ENCODE results near the gene UBIAD1. TPM values are rescaled to one million over a fixed set of nuclear protein-coding genes. Genes with fewer than 3 reads are reported as not detected.
A peak's percentile ranks its signal among the peaks of the same experiment; 100 is the strongest.

UBIAD1 gene
- 47.1 TPM for polyA plus RNA-seq

GRCh38 chr1:11272832-11273594 lies at the start of gene UBIAD1:
TSS of gene UBIAD1 (plus strand) at chr1:11273198. CDS start at chr1:11273532, 334 bp downstream.
- H3K27ac Mint-ChIP-seq = peak within 1 kb of the TSS; percentile 91 to 97 (median 94)
- peak within 1 kb of the TSS; percentile 88 to 98 (median 98) for H3K4me3 Mint-ChIP-seq
- H3K36me3 Mint-ChIP-seq = peaks cover 7% of the 10 kb centered on the region
- H3K27me3 Mint-ChIP-seq = no peaks in the 10 kb centered on the region
- H3K4me1 Mint-ChIP-seq = peaks cover 14 to 27% (median 21%) of the 10 kb centered on the region in 3 donors
- H3K9me3 Mint-ChIP-seq = no peaks in the 10 kb centered on the region

- H3K36me3 Mint-ChIP-seq = peaks cover 16% of the 10 kb centered on the region
- H3K27me3 Mint-ChIP-seq = no peaks in the 10 kb centered on the region
- H3K9me3 Mint-ChIP-seq = no peaks in the 10 kb centered on the region
- peaks cover 35 to 42% (median 36%) of the 10 kb centered on the region in 3 donors for H3K4me1 Mint-ChIP-seq
- H3K4me3 Mint-ChIP-seq = peak overlapping the region; percentile 57 to 91 (median 76)
- H3K27ac Mint-ChIP-seq = peak overlapping the region; percentile 40 to 74 (median 59)
Measured at GRCh38 chr1:11227106-11228077, 45.6 kb upstream of the UBIAD1 start.

- peaks cover 14% of the 10 kb centered on the region for H3K36me3 Mint-ChIP-seq
- no peaks in the 10 kb centered on the region for H3K9me3 Mint-ChIP-seq
- peak overlapping the region; percentile 41 to 86 (median 80) for H3K27ac Mint-ChIP-seq
- no peaks in the 10 kb centered on the region for H3K27me3 Mint-ChIP-seq
- peak overlapping the region in 3 of 4 donors; percentile 15 to 86 (median 25) for H3K4me3 Mint-ChIP-seq
- H3K4me1 Mint-ChIP-seq = peaks cover 33 to 37% (median 36%) of the 10 kb centered on the region in 3 donors
Measured at GRCh38 chr1:11229203-11229602, 43.8 kb upstream of the UBIAD1 start.

- no peak overlapping the region for H3K4me3 Mint-ChIP-seq
- H3K27ac Mint-ChIP-seq = no peak overlapping the region
- peaks cover 22 to 24% (median 23%) of the 10 kb centered on the region in 3 donors for H3K4me1 Mint-ChIP-seq
- H3K9me3 Mint-ChIP-seq = no peaks in the 10 kb centered on the region
- H3K36me3 Mint-ChIP-seq = peaks cover 12% of the 10 kb centered on the region
- H3K27me3 Mint-ChIP-seq = no peaks in the 10 kb centered on the region
Measured at GRCh38 chr1:11233208-11233607, 39.8 kb upstream of the UBIAD1 start.

- H3K9me3 Mint-ChIP-seq = no peaks in the 10 kb centered on the region
- H3K27ac Mint-ChIP-seq = peak overlapping the region in 2 of 3 donors; percentile 62 to 81
- no peaks in the 10 kb centered on the region for H3K27me3 Mint-ChIP-seq
- H3K4me3 Mint-ChIP-seq = no peak overlapping the region
- H3K36me3 Mint-ChIP-seq = peaks cover 11% of the 10 kb centered on the region
- peaks cover 13 to 17% (median 13%) of the 10 kb centered on the region in 3 donors for H3K4me1 Mint-ChIP-seq
Measured at GRCh38 chr1:11237356-11237755, 35.6 kb upstream of the UBIAD1 start.

GRCh38 chr1:11238311-11238710 lies 34.7 kb upstream of the UBIAD1 start:
- peaks cover 13 to 17% (median 13%) of the 10 kb centered on the region in 3 donors for H3K4me1 Mint-ChIP-seq
- no peak overlapping the region for H3K4me3 Mint-ChIP-seq
- H3K27me3 Mint-ChIP-seq = no peaks in the 10 kb centered on the region
- peaks cover 9% of the 10 kb centered on the region for H3K36me3 Mint-ChIP-seq
- H3K9me3 Mint-ChIP-seq = no peaks in the 10 kb centered on the region
- H3K27ac Mint-ChIP-seq = no peak overlapping the region

- Mint-ChIP-seq H3K9me3 (no peaks in the 10 kb centered on the region), H3K4me3 (no peak overlapping the region), H3K27me3 (no peaks in the 10 kb centered on the region), H3K4me1 (peaks cover 4 to 6% (median 5%) of the 10 kb centered on the region in 3 donors), H3K27ac (peak overlapping the region in 1 of 3 donors; percentile 31), H3K36me3 (peaks cover 5% of the 10 kb centered on the region)
Measured at GRCh38 chr1:11245248-11245647, 27.8 kb upstream of the UBIAD1 start.

GRCh38 chr1:11245904-11246719 lies 26.9 kb upstream of the UBIAD1 start:
- H3K4me3 Mint-ChIP-seq = no peak overlapping the region
- H3K9me3 Mint-ChIP-seq = no peaks in the 10 kb centered on the region
- H3K4me1 Mint-ChIP-seq = peaks cover 4 to 6% (median 5%) of the 10 kb centered on the region in 3 donors
- no peaks in the 10 kb centered on the region for H3K27me3 Mint-ChIP-seq
- H3K27ac Mint-ChIP-seq = no peak overlapping the region
- peaks cover 9% of the 10 kb centered on the region for H3K36me3 Mint-ChIP-seq

- Mint-ChIP-seq H3K36me3 (peaks cover 9% of the 10 kb centered on the region), H3K4me1 (peaks cover 0 to under 1% (median 0%) of the 10 kb centered on the region in 3 donors), H3K4me3 (no peak overlapping the region), H3K27me3 (peaks cover 1% of the 10 kb centered on the region), H3K9me3 (no peaks in the 10 kb centered on the region), H3K27ac (no peak overlapping the region)
Measured at GRCh38 chr1:11248169-11248568, 24.8 kb upstream of the UBIAD1 start.

GRCh38 chr1:11252538-11252937 lies 20.5 kb upstream of the UBIAD1 start:
- Mint-ChIP-seq H3K9me3 (no peaks in the 10 kb centered on the region), H3K27ac (no peak overlapping the region), H3K36me3 (peaks cover 12% of the 10 kb centered on the region), H3K4me3 (no peak overlapping the region), H3K27me3 (peaks cover 1% of the 10 kb centered on the region), H3K4me1 (peaks cover 0 to 5% (median 0%) of the 10 kb centered on the region in 3 donors)

GRCh38 chr1:11253226-11253625 lies 19.8 kb upstream of the UBIAD1 start:
- H3K27ac Mint-ChIP-seq = peak overlapping the region in 1 of 3 donors; percentile 71
- H3K4me3 Mint-ChIP-seq = no peak overlapping the region
- H3K9me3 Mint-ChIP-seq = no peaks in the 10 kb centered on the region
- peaks cover 11% of the 10 kb centered on the region for H3K36me3 Mint-ChIP-seq
- peaks cover 1% of the 10 kb centered on the region for H3K27me3 Mint-ChIP-seq
- peaks cover 0 to 5% (median 0%) of the 10 kb centered on the region in 3 donors for H3K4me1 Mint-ChIP-seq

- H3K4me1 Mint-ChIP-seq = peaks cover under 1 to 7% (median 1%) of the 10 kb centered on the region in 3 donors
- H3K9me3 Mint-ChIP-seq = no peaks in the 10 kb centered on the region
- H3K4me3 Mint-ChIP-seq = no peak overlapping the region
- H3K27me3 Mint-ChIP-seq = peaks cover 1% of the 10 kb centered on the region
- H3K36me3 Mint-ChIP-seq = peaks cover 9% of the 10 kb centered on the region
- H3K27ac Mint-ChIP-seq = no peak overlapping the region
Measured at GRCh38 chr1:11256299-11256698, 16.7 kb upstream of the UBIAD1 start.

GRCh38 chr1:11262171-11263049 lies 10.6 kb upstream of the UBIAD1 start, which contains the start of gene MTOR:
TSS of gene MTOR (minus strand) at chr1:11262551. CDS start at chr1:11259409, 3,142 bp downstream.
- H3K27me3 Mint-ChIP-seq = no peaks in the 10 kb centered on the region
- H3K27ac Mint-ChIP-seq = peak within 1 kb of the TSS; percentile 43 to 97 (median 92)

More at GRCh38 chr1:11262171-11263049, 10.6 kb upstream of the UBIAD1 start, which contains the start of gene MTOR:
- Mint-ChIP-seq H3K4me3 (peak within 1 kb of the TSS; percentile 80 to 98 (median 92)), H3K36me3 (peaks cover 3% of the 10 kb centered on the region), H3K9me3 (no peaks in the 10 kb centered on the region), H3K4me1 (peaks cover 8 to 13% (median 11%) of the 10 kb centered on the region in 3 donors)
